Endodermal cell (in vitro differentiated cells): ENCODE data around the gene TBC1D16. TPM values are rescaled to one million over a fixed set of nuclear protein-coding genes. Genes with fewer than 3 reads are reported as not detected.

Source experiments
- DNase-seq: peaks from one replicate; pipeline ENCODE4 v3.0.0-alpha.2; 2017
- H3K27ac ChIP-seq: 2 replicates; pipeline ENCODE4 v1.5.1; 2013; ENCODE audit warnings: mild to moderate bottlenecking, low read depth, low read length, moderate library complexity
- H3K27me3 ChIP-seq: 2 replicates; pipeline ENCODE4 v1.6.1; 2013; ENCODE audit warnings: mild to moderate bottlenecking, low read length, moderate library complexity; ENCODE audit not compliant: insufficient read depth, control insufficient read depth, poor library complexity, severe bottlenecking
- H3K36me3 ChIP-seq: 2 replicates; pipeline ENCODE4 v1.7.0; 2013; ENCODE audit warnings: mild to moderate bottlenecking, low read length, moderate library complexity; ENCODE audit not compliant: control insufficient read depth, insufficient read depth
- H3K4me1 ChIP-seq: one replicate; pipeline ENCODE4 v1.7.0; 2013; ENCODE audit warnings: low read length; ENCODE audit not compliant: control insufficient read depth, insufficient read depth
- H3K4me3 ChIP-seq: 2 replicates; pipeline ENCODE4 v1.5.1; 2013; ENCODE audit warnings: mild to moderate bottlenecking, low read length, moderate library complexity
- H3K9ac ChIP-seq: 2 replicates; pipeline ENCODE4 v1.6.1; 2013; ENCODE audit warnings: mild to moderate bottlenecking, low read length, moderate library complexity; ENCODE audit not compliant: poor library complexity, severe bottlenecking; ENCODE audit errors: extremely low read depth
- H3K9me3 ChIP-seq: 2 replicates; pipeline ENCODE4 v1.6.1; 2013; ENCODE audit warnings: mild to moderate bottlenecking, low read length, moderate library complexity; ENCODE audit not compliant: control insufficient read depth
- H3K27ac Mint-ChIP-seq: 2 replicates; pipeline ENCODE4 v1.8.0; 2020; ENCODE audit warnings: mixed read lengths
- H3K27me3 Mint-ChIP-seq: 2 replicates; pipeline ENCODE4 v1.8.0; 2021; ENCODE audit warnings: mild to moderate bottlenecking, mixed read lengths; ENCODE audit not compliant: insufficient read depth
- H3K36me3 Mint-ChIP-seq: 2 replicates; pipeline ENCODE4 v1.8.0; 2020; ENCODE audit warnings: low read depth, mixed read lengths
- H3K4me1 Mint-ChIP-seq: 2 replicates; pipeline ENCODE4 v1.8.0; 2020; ENCODE audit warnings: mixed read lengths
- H3K4me3 Mint-ChIP-seq: 2 replicates; pipeline ENCODE4 v1.8.0; 2020; ENCODE audit warnings: mild to moderate bottlenecking, moderate library complexity, mixed read lengths
- H3K9me3 Mint-ChIP-seq: 2 replicates; pipeline ENCODE4 v1.8.0; 2020; ENCODE audit warnings: mild to moderate bottlenecking, mixed read lengths
- WGBS, 2 experiments: methylation state at CpG; one replicate each; pipeline versions ENCODE4 v1.1.5 to v1.1.7; 2013; ENCODE audit warnings: missing lambda C conversion rate in 2 of 2, mixed read lengths in 1 of 2; ENCODE audit not compliant: insufficient coverage in 1 of 2, insufficient read length in 1 of 2; 5-methylcytosine and 5-hydroxymethylcytosine counted together
- total RNA-seq, 2 donors: library from RNA; stranded (reverse); fragmentation: NEBNext Ultra II Directional in 1 of 2; extraction: Animal tissue kit (Norgen Biotek cat#: 25700) in 1 of 2; gene quantifications; 2 replicates in 1 of 2; 3 replicates in 1 of 2; pipeline ENCODE4 v1.2.1, GENCODE V29; 2021
- TF ChIP-seq, protein P1 (sequence below): fragments of 200-600 bp; sonication (generic); conservative IDR thresholded peaks from 2 replicates; pipeline ENCODE4 v1.5.0; 2021; ENCODE audit warnings: antibody characterized with exemption, mild to moderate bottlenecking

The TBC1D16 gene
- total RNA-seq, 2 donors from 2014 or later: 88.2 to 116 TPM

DNA sequence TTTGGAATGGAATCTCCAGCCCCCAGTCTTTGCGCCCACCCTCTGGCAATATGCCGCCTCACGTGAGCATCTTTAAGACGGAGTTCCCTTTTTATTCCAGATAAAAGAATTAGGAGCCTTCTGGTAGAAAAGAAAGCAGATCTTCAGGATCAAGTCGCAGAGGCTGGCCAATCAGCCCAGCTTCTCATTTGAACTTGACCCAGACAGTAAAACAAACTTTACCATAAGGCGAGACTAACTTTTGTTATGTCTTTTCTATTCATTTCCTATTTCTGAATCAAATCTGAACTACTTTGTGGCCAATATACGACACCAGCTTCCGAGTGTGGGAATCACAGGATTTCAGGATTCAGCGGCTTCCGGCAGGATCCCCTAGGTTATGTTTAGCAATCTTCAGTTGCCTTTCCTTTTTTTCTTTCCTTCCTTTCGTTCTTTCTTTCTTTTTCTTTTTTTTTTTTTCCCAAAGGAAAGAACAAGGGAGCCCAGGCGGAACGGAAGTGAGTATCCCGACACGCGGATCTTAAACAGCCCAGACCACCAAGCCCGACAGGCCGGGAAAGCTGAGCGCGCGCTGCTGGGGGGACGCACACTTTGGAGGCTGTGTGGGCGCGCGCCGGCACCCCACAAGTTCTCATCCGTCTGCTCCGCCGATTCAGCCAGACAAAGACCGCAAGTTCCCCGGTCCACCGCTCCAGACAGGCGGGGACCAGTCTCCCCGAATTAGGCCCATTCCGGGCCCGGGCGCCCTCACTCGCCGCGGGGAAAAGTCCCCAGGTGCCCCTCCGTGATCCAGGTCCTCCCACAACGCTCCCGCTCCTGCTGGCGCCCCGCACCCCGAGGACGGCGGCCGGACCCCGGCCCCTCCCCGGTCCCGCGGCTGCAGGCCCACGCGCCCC is 633 bp downstream of the TBC1D16 start:
- WGBS, 2 experiments: 2 to 4% methylated on average over 20 to 55 of the region's 55 CpGs
- Histone ChIP-seq H3K4me1 (peaks cover 3% of the 10 kb centered on the region), H3K36me3 (peaks cover 5% of the 10 kb centered on the region), H3K9ac (peak overlapping the region; percentile 77), H3K27ac (peak overlapping the region; percentile 68), H3K4me3 (peak overlapping the region; percentile 95), H3K27me3 (no peaks in the 10 kb centered on the region), H3K9me3 (no peaks in the 10 kb centered on the region)
- TF ChIP-seq, protein P1, sequence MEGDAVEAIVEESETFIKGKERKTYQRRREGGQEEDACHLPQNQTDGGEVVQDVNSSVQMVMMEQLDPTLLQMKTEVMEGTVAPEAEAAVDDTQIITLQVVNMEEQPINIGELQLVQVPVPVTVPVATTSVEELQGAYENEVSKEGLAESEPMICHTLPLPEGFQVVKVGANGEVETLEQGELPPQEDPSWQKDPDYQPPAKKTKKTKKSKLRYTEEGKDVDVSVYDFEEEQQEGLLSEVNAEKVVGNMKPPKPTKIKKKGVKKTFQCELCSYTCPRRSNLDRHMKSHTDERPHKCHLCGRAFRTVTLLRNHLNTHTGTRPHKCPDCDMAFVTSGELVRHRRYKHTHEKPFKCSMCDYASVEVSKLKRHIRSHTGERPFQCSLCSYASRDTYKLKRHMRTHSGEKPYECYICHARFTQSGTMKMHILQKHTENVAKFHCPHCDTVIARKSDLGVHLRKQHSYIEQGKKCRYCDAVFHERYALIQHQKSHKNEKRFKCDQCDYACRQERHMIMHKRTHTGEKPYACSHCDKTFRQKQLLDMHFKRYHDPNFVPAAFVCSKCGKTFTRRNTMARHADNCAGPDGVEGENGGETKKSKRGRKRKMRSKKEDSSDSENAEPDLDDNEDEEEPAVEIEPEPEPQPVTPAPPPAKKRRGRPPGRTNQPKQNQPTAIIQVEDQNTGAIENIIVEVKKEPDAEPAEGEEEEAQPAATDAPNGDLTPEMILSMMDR: no peak
- H3K36me3 Mint-ChIP-seq: peaks cover 10% of the 10 kb centered on the region
- peak overlapping the region; percentile 92 for H3K4me3 Mint-ChIP-seq
- DNase-seq: peak; percentile 76
- no peaks in the 10 kb centered on the region for H3K9me3 Mint-ChIP-seq
- H3K27ac Mint-ChIP-seq: peak overlapping the region; percentile 95
- H3K27me3 Mint-ChIP-seq: no peaks in the 10 kb centered on the region
- H3K4me1 Mint-ChIP-seq: peaks cover 31% of the 10 kb centered on the region

DNA sequence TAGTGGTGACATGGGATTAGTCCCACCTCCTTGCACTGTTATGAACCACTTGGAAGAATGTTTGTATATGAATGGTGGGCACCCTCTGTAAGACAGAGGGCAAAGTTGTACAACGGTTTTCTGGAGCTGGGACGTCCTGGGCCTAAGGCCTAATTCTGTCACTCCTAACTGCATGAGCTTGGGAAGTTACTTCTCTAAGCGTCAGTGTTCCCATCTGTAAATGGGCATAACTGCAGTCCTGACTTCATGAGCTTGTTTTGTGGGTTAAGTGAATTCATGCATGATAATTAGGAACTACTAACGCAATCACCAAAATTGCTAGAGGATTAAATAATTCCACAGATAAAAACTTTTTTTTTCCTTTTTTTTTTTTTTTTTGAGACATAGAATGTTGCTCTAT is 1.8 kb downstream of the TBC1D16 start:
- H3K27ac Mint-ChIP-seq: no peak overlapping the region
- H3K9me3 ChIP-seq: no peaks in the 10 kb centered on the region
- H3K9me3 Mint-ChIP-seq: no peaks in the 10 kb centered on the region
- H3K9ac ChIP-seq: no peak overlapping the region
- no peaks in the 10 kb centered on the region for H3K36me3 ChIP-seq
- H3K36me3 Mint-ChIP-seq: peaks cover 6% of the 10 kb centered on the region
- H3K27me3 Mint-ChIP-seq: no peaks in the 10 kb centered on the region
- TF ChIP-seq, protein P1: no peak
- H3K4me1 ChIP-seq: peaks cover 3% of the 10 kb centered on the region
- no peak overlapping the region for H3K27ac ChIP-seq
- no peak for DNase-seq
- no peak overlapping the region for H3K4me3 ChIP-seq
- H3K4me3 Mint-ChIP-seq: peak overlapping the region; percentile 92
- H3K27me3 ChIP-seq: no peaks in the 10 kb centered on the region
- peaks cover 41% of the 10 kb centered on the region for H3K4me1 Mint-ChIP-seq
- WGBS, 2 experiments: 96 to 100% methylated on average over 2 to 4 of the region's 4 CpGs

DNA sequence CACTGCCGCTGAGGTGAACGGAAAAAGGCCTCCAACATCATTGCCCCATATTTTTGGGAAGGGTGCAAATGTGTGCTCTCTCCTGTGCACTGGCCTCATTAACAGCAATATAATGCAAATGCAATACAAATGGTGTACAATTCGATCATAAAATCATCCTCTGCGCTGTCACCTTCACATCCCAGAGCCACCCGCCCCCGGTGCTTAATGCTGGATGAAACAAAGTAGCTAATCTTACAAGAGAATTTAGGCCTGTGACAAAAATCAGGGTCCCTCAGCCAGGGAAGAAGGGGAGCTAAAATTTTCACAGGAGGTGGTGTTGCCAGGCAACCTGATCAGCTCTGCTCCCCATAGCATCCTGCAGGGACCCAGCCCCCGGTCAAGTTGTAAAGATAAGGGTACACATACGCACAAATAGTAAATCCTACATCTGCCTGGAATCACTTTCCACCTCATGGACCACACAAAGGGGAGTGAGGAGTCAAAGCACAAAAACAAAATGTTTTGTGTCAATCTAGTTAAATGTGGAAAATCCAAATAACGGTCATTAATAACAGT is 3.0 kb downstream of the TBC1D16 start:
- TF ChIP-seq, protein P1: no peak
- peaks cover 42% of the 10 kb centered on the region for H3K4me1 Mint-ChIP-seq
- Histone ChIP-seq H3K4me3 (no peak overlapping the region), H3K27me3 (no peaks in the 10 kb centered on the region), H3K27ac (no peak overlapping the region), H3K9ac (no peak overlapping the region), H3K9me3 (no peaks in the 10 kb centered on the region), H3K36me3 (no peaks in the 10 kb centered on the region), H3K4me1 (peaks cover 3% of the 10 kb centered on the region)
- WGBS, 2 experiments: 93 to 98% methylated on average over 6 to 9 of the region's 9 CpGs
- H3K27me3 Mint-ChIP-seq: no peaks in the 10 kb centered on the region
- H3K9me3 Mint-ChIP-seq: no peaks in the 10 kb centered on the region
- no peak for DNase-seq
- H3K36me3 Mint-ChIP-seq: peaks cover 9% of the 10 kb centered on the region
- no peak overlapping the region for H3K27ac Mint-ChIP-seq
- H3K4me3 Mint-ChIP-seq: no peak overlapping the region
